H1 (cell line): ENCODE results near the gene LYL1. TPM values are rescaled to one million over a fixed set of nuclear protein-coding genes. Genes with fewer than 3 reads are reported as not detected.

Experiments
- CTCF ChIA-PET: fragments of 300-600 bp; sonication (Branson Sonifier 250); formaldehyde crosslinking; loops from one replicate; lab custom pipeline; 2021; ENCODE audit not compliant: partially characterized antibody; lab: Charles Lee
- POLR2A ChIA-PET: fragments of 300-600 bp; sonication (Branson Sonifier 250); formaldehyde crosslinking; loops from one replicate; lab custom pipeline; 2021; ENCODE audit warnings: inconsistent platforms; ENCODE audit not compliant: partially characterized antibody; lab: Charles Lee
- DNase-seq, 2 experiments: peaks; one replicate each; pipeline versions ENCODE4 v3.0.0 to v3.0.0-alpha.2; 2010 to 2022; ENCODE audit warnings: low spot score in 2 of 2, low read depth in 1 of 2, mixed read lengths in 1 of 2
- FAIRE-seq: peaks from 2 replicates; lab custom pipeline; 2011; peaks lifted over from hg19 to GRCh38; lab: Jason Lieb, UNC
- H2AFZ ChIP-seq: 2 replicates; pipeline ENCODE4 v1.8.1; 2012; ENCODE audit warnings: low read length, inconsistent platforms
- H2AK5ac ChIP-seq: 2 replicates; pipeline ENCODE4 v1.6.1; 2013; ENCODE audit warnings: low read depth, low read length
- H2BK120ac ChIP-seq: replicated peaks from 2 replicates; pipeline ENCODE3; 2013; ENCODE audit warnings: low read depth, low read length, inconsistent platforms
- H2BK12ac ChIP-seq: 2 replicates; pipeline ENCODE4 v1.6.1; 2013; ENCODE audit warnings: low read depth, low read length
- H2BK15ac ChIP-seq: 2 replicates; pipeline ENCODE4 v1.6.1; 2013; ENCODE audit warnings: low read length
- H2BK20ac ChIP-seq: 2 replicates; pipeline ENCODE4 v1.6.1; 2013; ENCODE audit warnings: low read length
- H2BK5ac ChIP-seq: 2 replicates; pipeline ENCODE4 v1.6.1; 2013; ENCODE audit warnings: low read depth, low read length
- H3K14ac ChIP-seq: 2 replicates; pipeline ENCODE4 v1.6.1; 2013; ENCODE audit warnings: inconsistent platforms; ENCODE audit not compliant: insufficient read length
- H3K18ac ChIP-seq: 2 replicates; pipeline ENCODE4 v1.6.1; 2013; ENCODE audit warnings: low read length; ENCODE audit errors: extremely low read depth
- H3K23ac ChIP-seq: 2 replicates; pipeline ENCODE4 v1.6.1; 2013; ENCODE audit warnings: inconsistent platforms; ENCODE audit not compliant: insufficient read length
- H3K23me2 ChIP-seq: 2 replicates; pipeline ENCODE4 v1.6.1; 2013; ENCODE audit warnings: low read depth, low read length
- H3K27ac ChIP-seq: 2 replicates; pipeline ENCODE4 v1.6.1; 2011; ENCODE audit warnings: low read depth, low read length, inconsistent platforms
- H3K27me3 ChIP-seq, 4 experiments: replicated peaks in 1 of 4; 1 replicate in 1 of 4; 2 replicates in 3 of 4; pipeline versions ENCODE4 v1.6.1 to v1.8.1; 2011 to 2013; ENCODE audit warnings: low read length in 3 of 4, mild to moderate bottlenecking in 3 of 4, inconsistent platforms in 2 of 4, mixed read lengths in 2 of 4, moderate library complexity in 1 of 4; ENCODE audit not compliant: control insufficient read depth in 3 of 4, insufficient read depth in 3 of 4; ENCODE audit errors: extremely low read depth in 1 of 4
- H3K36me3 ChIP-seq, 4 experiments: 2 replicates each; pipeline versions ENCODE4 v1.6.1 to v1.8.1; 2011 to 2013; ENCODE audit warnings: mild to moderate bottlenecking in 4 of 4, low read length in 3 of 4, moderate library complexity in 2 of 4, control low read depth in 1 of 4, inconsistent platforms in 1 of 4; ENCODE audit not compliant: insufficient read depth in 4 of 4, control insufficient read depth in 2 of 4
- H3K4ac ChIP-seq: replicated peaks from 2 replicates; pipeline ENCODE3; 2013; ENCODE audit warnings: low read length, low read depth, mixed read lengths, inconsistent platforms; ENCODE audit not compliant: insufficient read length
- H3K4me1 ChIP-seq, 4 experiments: replicated peaks in 1 of 4; 1 replicate in 1 of 4; 2 replicates in 3 of 4; pipeline versions ENCODE4 v1.6.1 to v1.8.1; 2011 to 2013; ENCODE audit warnings: low read length in 3 of 4, inconsistent platforms in 2 of 4, mixed read lengths in 1 of 4; ENCODE audit not compliant: insufficient read depth in 4 of 4, control insufficient read depth in 3 of 4
- H3K4me2 ChIP-seq, 2 experiments: 2 replicates each; pipeline versions ENCODE4 v1.6.1 to v1.8.1; 2011 to 2013; ENCODE audit warnings: low read depth in 2 of 2, low read length in 2 of 2, control low read depth in 1 of 2, inconsistent platforms in 1 of 2, mild to moderate bottlenecking in 1 of 2; ENCODE audit not compliant: insufficient read depth in 1 of 2
- H3K4me3 ChIP-seq, 4 experiments: fragments of 200-600, 300-600 bp in 1 of 4; sonication (generic), shearing (Covaris generic), sonication (Bioruptor Twin) in 1 of 4; 2 replicates each; pipeline versions ENCODE4 v1.5.1 to v1.8.1; 2011 to 2016; ENCODE audit warnings: low read length in 4 of 4, low read depth in 3 of 4, control low read depth in 2 of 4, inconsistent platforms in 2 of 4, mild to moderate bottlenecking in 2 of 4, mixed read lengths in 1 of 4, moderate library complexity in 1 of 4; ENCODE audit not compliant: insufficient read depth in 2 of 4; ENCODE audit errors: extremely low read depth in 1 of 4
- H3K56ac ChIP-seq: replicated peaks from 2 replicates; pipeline ENCODE3; 2013; ENCODE audit warnings: low read depth, mild to moderate bottlenecking, mixed read lengths, low read length, inconsistent platforms; ENCODE audit not compliant: insufficient read length
- H3K79me1 ChIP-seq: 2 replicates; pipeline ENCODE4 v1.6.1; 2013; ENCODE audit warnings: low read depth, low read length, control low read depth
- H3K79me2 ChIP-seq, 2 experiments: 2 replicates each; pipeline versions ENCODE4 v1.6.1 to v1.8.1; 2012 to 2013; ENCODE audit warnings: low read length in 2 of 2, mild to moderate bottlenecking in 2 of 2, inconsistent platforms in 1 of 2; ENCODE audit not compliant: insufficient read depth in 2 of 2, control insufficient read depth in 1 of 2
- H3K9ac ChIP-seq, 4 experiments: replicated peaks in 1 of 4; 1 replicate in 1 of 4; 2 replicates in 3 of 4; pipeline versions ENCODE4 v1.6.1 to v1.8.1; 2011 to 2013; ENCODE audit warnings: low read depth in 3 of 4, low read length in 3 of 4, control low read depth in 2 of 4, mild to moderate bottlenecking in 2 of 4, moderate library complexity in 2 of 4, inconsistent platforms in 1 of 4; ENCODE audit errors: extremely low read depth in 1 of 4
- H3K9me3 ChIP-seq, 2 experiments: 2 replicates each; pipeline versions ENCODE4 v1.6.1 to v1.8.1; 2012 to 2013; ENCODE audit warnings: mild to moderate bottlenecking in 2 of 2, moderate library complexity in 2 of 2, control low read depth in 1 of 2, inconsistent platforms in 1 of 2, low read depth in 1 of 2, low read length in 1 of 2, mixed read lengths in 1 of 2; ENCODE audit not compliant: insufficient read depth in 2 of 2
- H4K20me1 ChIP-seq, 2 experiments: replicated peaks in 1 of 2; 2 replicates each; pipeline versions ENCODE3 to v1.8.1; 2011 to 2013; ENCODE audit warnings: inconsistent platforms in 2 of 2, low read length in 2 of 2, mild to moderate bottlenecking in 1 of 2; ENCODE audit not compliant: insufficient read depth in 2 of 2, control insufficient read depth in 1 of 2
- H4K5ac ChIP-seq: 2 replicates; pipeline ENCODE4 v1.6.1; 2013; ENCODE audit warnings: low read length, low read depth, mixed read lengths, inconsistent platforms; ENCODE audit not compliant: insufficient read length
- H4K8ac ChIP-seq: 2 replicates; pipeline ENCODE4 v1.8.0; 2013; ENCODE audit warnings: mild to moderate bottlenecking, moderate library complexity, low read length, inconsistent platforms; ENCODE audit not compliant: insufficient read depth; ENCODE audit errors: extremely low read depth
- H4K91ac ChIP-seq: replicated peaks from 2 replicates; pipeline ENCODE3; 2013; ENCODE audit warnings: low read length, mixed read lengths, inconsistent platforms; ENCODE audit not compliant: insufficient read length
- BCL11A ChIP-seq, 2 experiments: IDR thresholded peaks; one replicate each; pipeline ENCODE4 v1.6.1; 2011; ENCODE audit warnings: low read depth in 2 of 2, low read length in 2 of 2, mild to moderate bottlenecking in 2 of 2
- BRCA1 ChIP-seq: IDR thresholded peaks from 2 replicates; pipeline ENCODE4 v1.6.1; 2012; ENCODE audit warnings: low read depth, low read length, improper control_type of control experiment
- CBX8 ChIP-seq: fragments of 300-800, 300-1000 bp; sonication (generic); IDR thresholded peaks from 2 replicates; pipeline ENCODE4 v1.7.1; 2016; ENCODE audit warnings: low read depth, low read length, borderline replicate concordance
- EGR1 ChIP-seq: IDR thresholded peaks from 2 replicates; pipeline ENCODE4 v1.6.1; 2011; ENCODE audit warnings: low read depth, low read length, borderline replicate concordance
- GTF2F1 ChIP-seq: IDR thresholded peaks from 2 replicates; pipeline ENCODE4 v1.6.1; 2012; ENCODE audit warnings: low read depth, low read length, improper control_type of control experiment, borderline replicate concordance
- JUND ChIP-seq: IDR thresholded peaks from 2 replicates; pipeline ENCODE4 v1.6.1; 2011; ENCODE audit warnings: mild to moderate bottlenecking, improper control_type of control experiment, low read length
- KDM1A ChIP-seq: fragments of 200-600, 300-600 bp; sonication (generic); IDR thresholded peaks from 2 replicates; pipeline ENCODE4 v1.7.1; 2016; ENCODE audit warnings: mild to moderate bottlenecking, low read length, borderline replicate concordance
- NRF1 ChIP-seq: IDR thresholded peaks from 2 replicates; pipeline ENCODE4 v1.6.1; 2011; ENCODE audit warnings: mild to moderate bottlenecking, low read depth, low read length, improper control_type of control experiment
- RAD21 ChIP-seq, 2 experiments: IDR thresholded peaks in 1 of 2; conservative IDR thresholded peaks in 1 of 2; 2 replicates each; pipeline ENCODE4 v1.6.1; 2011; ENCODE audit warnings: low read depth in 2 of 2, low read length in 2 of 2, improper control_type of control experiment in 1 of 2, inconsistent platforms in 1 of 2, mild to moderate bottlenecking in 1 of 2, moderate library complexity in 1 of 2
- RNF2 ChIP-seq: fragments of 200-900, 300-1000 bp; sonication (generic); IDR thresholded peaks from 2 replicates; pipeline ENCODE4 v1.7.1; 2016; ENCODE audit warnings: borderline replicate concordance, low read depth, mild to moderate bottlenecking, antibody characterized with exemption, low read length; ENCODE audit not compliant: poor library complexity, severe bottlenecking; ENCODE audit errors: missing control alignments
- SRF ChIP-seq: IDR thresholded peaks from 2 replicates; pipeline ENCODE4 v1.6.1; 2011; ENCODE audit warnings: mild to moderate bottlenecking, low read depth, low read length, moderate library complexity
- ZNF274 ChIP-seq: IDR thresholded peaks from 2 replicates; pipeline ENCODE4 v1.7.0; 2012; ENCODE audit warnings: low read length, borderline replicate concordance; ENCODE audit errors: extremely low read depth
- WGBS, 2 experiments: shearing (Covaris generic) in 1 of 2; methylation state at CpG; one replicate each; pipeline versions ENCODE4 v1.1.6 to v1.1.7; 2013 to 2015; ENCODE audit warnings: low lambda C conversion rate in 2 of 2, mixed read lengths in 2 of 2, inconsistent platforms in 1 of 2, low coverage in 1 of 2, missing lambda C conversion rate in 1 of 2; ENCODE audit not compliant: insufficient replicate concordance in 2 of 2, insufficient coverage in 1 of 2, insufficient read length in 1 of 2; ENCODE audit errors: extremely low coverage in 1 of 2, missing lambda C conversion rate in 1 of 2; 5-methylcytosine and 5-hydroxymethylcytosine counted together
- polyA plus RNA-seq, 7 experiments: library from polyadenylated mRNA; depleted of rRNA in 3 of 7; stranded (reverse) in 5 of 7; unstranded in 2 of 7; fragments of >200 nt in 5 of 7; fragments of 200-250 nt in 2 of 7; gene quantifications; 1 replicate in 5 of 7; 2 replicates in 1 of 7; 4 replicates in 1 of 7; pipeline versions ENCODE4 v1.2.1 to v1.2.3, GENCODE V29; 2011 to 2013; ENCODE audit warnings: missing spikeins in 2 of 7, mixed read lengths in 2 of 7
- total RNA-seq: library from RNA; stranded (reverse); fragmentation: NEBNext Ultra II Directional; extraction: Animal tissue kit (Norgen Biotek cat#: 25700); gene quantifications from 2 replicates; pipeline ENCODE4 v1.2.1, GENCODE V29; 2021

Gene LYL1
- total and polyA plus RNA-seq, 2 of the 8 experiments (the other 6 are each of a cell fraction or from before 2014, with no cell fraction given): 0.58 to 0.76 TPM

- Histone ChIP-seq H3K9ac (no peak overlapping the region), H3K4me3 (no peak overlapping the region), H3K18ac (peak overlapping the region; percentile 48), H3K27me3 (peaks cover 0 to 22% (median 19%) of the 10 kb centered on the region in 4 experiments; a peak in 6 of 7 replicates), H4K91ac (no peak overlapping the region), H4K20me1 (no peaks in the 10 kb centered on the region), H3K4me1 (peaks cover 15 to 40% (median 27%) of the 10 kb centered on the region in 4 experiments), H2BK12ac (peak overlapping the region; percentile 68; the same call in 1 of the 2 replicates), H3K4ac (no peak overlapping the region), H3K23me2 (0 out of 2 replicates have a peak, but pooled peaks cover 1% of the 10 kb centered on the region), H4K8ac (no peak overlapping the region), H2BK120ac (no peak overlapping the region), H2AK5ac (no peak overlapping the region), H3K56ac (no peak overlapping the region), H4K5ac (no peak overlapping the region), H2BK20ac (peak overlapping the region; percentile 48; the same call in 1 of the 2 replicates), H3K79me2 (no peaks in the 10 kb centered on the region), H3K4me2 (no peak overlapping the region), H3K27ac (no peak overlapping the region), H3K23ac (no peak overlapping the region), H3K36me3 (no peaks in the 10 kb centered on the region), H3K14ac (no peak overlapping the region), H2BK5ac (peak overlapping the region; percentile 44; the same call in 1 of the 2 replicates), H3K79me1 (no peaks in the 10 kb centered on the region), H2AFZ (no peak overlapping the region), H3K9me3 (no peaks in the 10 kb centered on the region), H2BK15ac (peak overlapping the region; percentile 65; the same call in 1 of the 2 replicates)
- DNase-seq (no peak), FAIRE-seq (no peak)
- CTCF ChIA-PET: interaction anchor here (0.7 to 48.8 kb wide), 15 partner anchors 8 to 115 kb away, joined by 3 to 1145 read pairs (median 7); no protein-coding TSS in a partner anchor
- POLR2A ChIA-PET: interaction anchor here (0.9 to 2.1 kb wide), 6 partner anchors 9 to 76 kb away, joined by 3 to 6 read pairs (median 4); no protein-coding TSS in a partner anchor
- 82% methylated on average over 9 of the region's 12 CpGs; no CpG with 5 or more reads in 1 of the 2 experiments for WGBS, 2 experiments
- TF ChIP-seq BCL11A (IDR thresholded peaks at IDR 0.05; ENCODE audit: low read depth in 2 of 2, low read length in 2 of 2): no peak
- TF ChIP-seq BRCA1: no peak
- TF ChIP-seq NRF1: no peak
- no peak for TF ChIP-seq GTF2F1
- TF ChIP-seq KDM1A: no peak
- TF ChIP-seq RNF2: no peak
- TF ChIP-seq SRF: no peak
- no peak for TF ChIP-seq EGR1
- TF ChIP-seq CBX8: no peak
- TF ChIP-seq RAD21 (IDR thresholded peaks at IDR 0.05 in 1 of 2, conservative IDR thresholded peaks at IDR 0.05 in 1 of 2; ENCODE audit: low read depth in 2 of 2, low read length in 2 of 2): no peak
- TF ChIP-seq JUND: no peak
- TF ChIP-seq ZNF274: no peak
Measured at GRCh38 chr19:13078897-13079541, 23.6 kb downstream of the LYL1 start.
